Stromal cell of bone marrow (primary cell): ENCODE results near the gene RPS24.
"Not testable (repeated sequence)": the region's sequence is repeated elsewhere in the genome, so short reads cannot be mapped to it uniquely, and the experiment has no call there.

Source experiments
- DNase-seq: peaks from one replicate; pipeline ENCODE4 v3.0.0-alpha.2; 2012; ENCODE audit warnings: low read depth

The RPS24 gene

DNA sequence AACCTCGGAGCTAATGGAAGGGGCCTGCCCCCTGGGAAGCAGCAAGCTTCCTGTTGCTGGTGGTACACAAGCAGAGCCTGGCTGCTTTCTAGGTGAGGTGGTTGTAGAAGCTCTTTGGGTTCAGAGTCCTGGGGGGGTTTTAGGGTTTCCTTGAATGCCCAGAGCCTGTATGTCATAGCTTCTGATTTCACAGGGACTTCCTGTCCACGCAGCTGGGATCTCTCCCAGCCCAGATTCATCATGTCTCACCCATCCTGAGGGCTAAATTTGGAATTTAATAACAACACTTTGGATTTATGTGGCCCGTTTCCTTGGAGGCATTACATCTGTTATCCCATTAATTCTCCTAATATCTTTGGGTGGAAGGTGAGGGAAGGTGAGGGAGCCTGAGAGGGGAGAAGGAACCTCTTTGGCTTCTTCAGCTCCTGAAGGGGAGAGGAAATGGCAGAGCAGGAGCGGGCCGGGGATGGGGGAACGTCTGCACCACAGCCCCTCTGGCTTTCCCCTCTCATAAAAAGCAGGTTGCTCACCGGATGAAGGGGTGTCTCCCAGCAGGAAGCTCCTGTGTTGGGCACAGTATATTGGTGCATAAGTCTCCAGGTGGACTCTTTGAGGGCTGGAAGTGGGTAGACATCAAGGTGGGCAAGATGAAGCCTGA is 19.7 kb downstream of the RPS24 start:
- peak; percentile 70 for DNase-seq

DNA sequence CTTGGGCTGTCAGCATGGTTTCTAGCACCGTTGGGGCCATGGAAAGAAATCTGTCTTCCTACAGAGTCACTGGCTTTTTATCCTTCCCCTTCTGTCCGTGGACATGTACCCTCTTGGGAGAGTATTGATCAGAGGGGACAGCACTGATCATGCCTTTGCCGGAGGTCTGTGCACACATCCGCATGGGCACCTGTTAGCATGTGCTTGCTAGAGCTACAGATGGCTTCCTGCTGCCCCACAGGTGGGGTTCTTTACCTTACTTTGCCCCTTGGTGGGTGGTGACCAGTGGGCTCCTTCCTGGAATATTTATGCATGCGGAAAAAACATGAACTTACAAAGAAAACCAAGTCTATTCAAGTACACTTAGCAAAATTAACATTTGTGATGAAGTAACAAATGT is 24.9 kb downstream of the RPS24 start:
- no peak for DNase-seq

- no peak for DNase-seq
These were observed 26.4 kb downstream of the RPS24 start for GRCh38 chr10:78059906-78060702.

GRCh38 chr10:78062296-78062695 is 28.6 kb downstream of the RPS24 start:
- no peak for DNase-seq

DNA sequence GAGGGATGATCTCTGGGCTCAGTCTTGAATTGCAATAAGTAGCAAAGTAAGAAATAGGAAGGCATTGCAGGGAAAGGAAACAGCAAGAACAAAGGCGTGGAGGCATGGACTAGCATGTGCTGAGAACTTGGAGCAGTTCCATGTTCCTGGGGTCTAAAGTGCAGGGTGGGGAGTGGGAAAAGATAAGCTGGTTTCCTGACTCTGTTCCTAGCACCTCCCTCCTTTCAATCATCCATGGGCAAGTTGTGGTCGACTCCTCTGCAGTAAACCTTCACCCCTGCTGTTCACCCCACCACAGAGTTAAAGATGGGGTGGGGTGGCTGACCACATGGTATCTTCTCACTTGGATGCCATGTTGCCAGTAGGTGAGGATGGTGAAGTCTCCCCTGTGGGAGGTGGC is 29.6 kb downstream of the RPS24 start:
- no peak for DNase-seq

DNA sequence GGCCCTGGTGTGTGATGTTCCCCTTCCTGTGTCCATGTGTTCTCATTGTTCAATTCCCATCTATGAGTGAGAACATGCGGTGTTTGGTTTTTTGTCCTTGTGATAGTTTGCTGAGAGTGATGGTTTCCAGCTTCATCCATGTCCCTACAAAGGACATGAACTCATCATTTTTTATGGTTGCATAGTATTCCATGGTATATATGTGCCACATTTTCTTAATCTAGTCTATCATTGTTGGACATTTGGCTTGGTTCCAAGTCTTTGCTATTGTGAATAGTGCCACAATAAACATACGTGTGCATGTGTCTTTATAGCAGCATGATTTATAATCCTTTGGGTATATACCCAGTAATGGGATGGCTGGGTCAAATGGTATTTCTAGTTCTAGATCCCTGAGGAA is 31.3 kb downstream of the RPS24 start:
- DNase-seq = not testable (repeated sequence)

DNA sequence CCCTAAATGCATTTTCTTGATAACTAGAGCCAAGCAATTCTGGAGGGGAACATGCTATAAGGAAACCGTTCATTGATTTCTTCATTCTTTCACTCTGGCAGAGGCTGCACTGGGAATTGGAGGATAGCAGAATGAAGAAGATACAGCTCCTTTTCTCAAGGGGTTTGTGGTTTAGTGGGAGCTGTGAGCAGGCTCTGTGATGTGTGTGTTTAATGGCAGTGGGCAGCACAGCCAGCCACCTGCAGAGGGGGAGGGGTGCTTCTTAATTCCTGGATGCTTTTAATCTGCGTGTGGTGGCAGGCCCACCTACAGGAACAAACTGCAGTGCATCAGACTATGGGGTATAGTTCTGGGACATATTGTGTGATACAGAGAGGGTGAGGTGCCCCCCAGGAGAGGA is 31.9 kb downstream of the RPS24 start:
- no peak for DNase-seq

- no peak for DNase-seq
These were observed 32.3 kb downstream of the RPS24 start for GRCh38 chr10:78066012-78066411.

DNA sequence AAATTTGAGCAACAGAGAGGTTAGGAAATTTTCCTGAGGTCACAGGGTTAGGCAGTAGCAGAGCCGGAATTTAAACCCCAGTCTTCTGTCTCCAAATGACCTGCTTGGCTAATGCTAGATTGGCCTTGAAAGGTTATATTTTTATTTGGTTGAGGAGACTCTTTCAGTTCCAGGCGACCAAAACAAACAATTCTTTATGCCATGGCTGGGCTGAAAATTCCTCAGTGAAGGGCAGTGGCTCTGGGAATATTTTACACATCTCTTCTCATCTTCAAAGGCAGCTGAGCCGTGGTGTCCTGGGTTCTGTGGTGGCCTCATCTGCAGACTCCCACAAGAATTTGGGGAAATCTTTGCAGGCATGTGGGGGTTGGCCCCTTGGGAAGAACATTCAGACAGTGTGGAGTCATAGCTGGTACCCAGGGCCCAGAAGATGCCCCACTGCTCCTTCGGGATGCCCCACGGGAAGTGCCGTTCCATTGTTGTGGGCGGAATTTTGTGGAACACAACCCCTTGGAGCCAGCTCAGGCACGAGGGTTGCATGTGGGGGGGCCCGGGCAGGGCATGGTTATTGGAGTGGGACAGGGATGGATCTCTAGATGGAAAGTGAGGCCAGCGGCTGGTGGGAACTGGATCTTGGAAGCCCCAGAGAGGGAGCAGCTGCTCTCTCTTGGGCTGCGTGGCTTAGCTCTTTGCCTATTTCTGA is 33.2 kb downstream of the RPS24 start:
- no peak for DNase-seq

DNA sequence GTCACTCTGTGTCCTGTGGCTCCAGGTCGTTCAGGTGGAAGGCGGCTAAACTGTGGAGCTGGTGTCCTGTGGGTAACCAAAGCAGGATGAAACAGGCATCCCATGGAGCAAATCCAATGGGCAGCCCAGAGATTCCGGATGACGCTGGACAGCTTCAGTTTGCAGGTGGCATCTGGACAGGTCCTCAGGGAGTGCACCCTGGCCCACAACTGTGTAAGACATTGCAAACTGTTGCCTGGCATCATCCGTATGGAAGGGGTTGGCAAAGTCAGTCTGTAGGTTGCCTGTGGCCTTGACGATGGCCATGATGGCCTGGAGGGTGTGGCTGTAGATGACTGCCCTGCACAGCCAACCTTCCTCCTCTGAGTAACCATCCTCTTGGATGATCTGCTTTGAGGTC is 35.5 kb downstream of the RPS24 start:
- no peak for DNase-seq

DNA sequence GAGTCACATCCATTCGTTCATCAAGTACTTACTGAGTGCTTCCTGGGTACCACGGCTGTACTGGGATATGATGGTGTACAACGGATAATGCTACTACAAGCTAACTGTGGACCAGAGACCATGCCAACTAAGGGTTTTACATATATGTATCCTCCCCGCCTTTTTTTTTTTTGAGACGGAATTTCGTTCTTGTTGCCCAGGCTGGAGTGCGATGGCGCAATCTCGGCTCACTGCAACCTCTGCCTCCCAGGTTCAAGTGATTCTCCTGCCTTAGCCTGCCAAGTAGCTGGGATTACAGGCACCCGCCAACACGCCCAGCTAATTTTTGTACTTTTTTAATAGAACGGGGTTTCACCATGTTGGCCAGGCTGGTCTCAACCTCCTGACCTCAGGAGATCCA is 36.4 kb downstream of the RPS24 start:
- DNase-seq = not testable (repeated sequence)

GRCh38 chr10:78070726-78071125 is 37.1 kb downstream of the RPS24 start:
- no peak for DNase-seq

DNA sequence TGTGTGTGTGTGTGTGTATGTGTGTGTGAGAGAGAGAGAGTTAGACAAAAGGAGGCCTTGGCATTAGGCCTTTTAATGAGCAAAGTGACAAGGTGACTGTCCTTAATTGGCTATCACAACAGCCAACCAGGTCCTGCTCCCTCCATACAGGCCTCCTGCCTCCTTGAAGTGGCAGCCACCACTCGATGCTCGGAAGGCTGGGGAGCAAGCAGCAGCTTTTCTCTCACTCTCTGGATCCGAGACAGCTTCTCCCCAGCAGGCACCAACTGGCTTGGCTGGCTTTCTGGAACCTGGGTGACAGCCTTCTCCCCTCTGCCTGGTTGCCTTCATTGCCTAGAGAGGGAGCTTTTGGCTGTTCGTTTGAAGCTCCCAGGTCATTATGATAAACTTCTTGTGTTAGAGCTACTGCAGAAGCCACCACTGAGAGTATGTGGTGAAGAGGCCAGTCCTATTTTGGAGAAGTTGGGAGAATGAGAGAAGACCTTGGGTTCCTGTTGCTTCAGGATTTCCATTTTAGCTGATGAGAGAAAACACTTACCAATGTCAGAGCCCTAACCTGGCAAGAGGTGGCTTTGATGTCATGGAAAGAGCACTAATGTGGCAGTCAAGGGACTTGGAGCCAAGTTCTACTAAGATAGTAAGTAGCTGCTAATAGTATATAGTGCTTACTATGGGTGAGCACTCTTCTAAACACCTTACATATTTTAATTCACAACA is 37.6 kb downstream of the RPS24 start:
- DNase-seq = no peak

- DNase-seq = no peak
These were observed 38.2 kb downstream of the RPS24 start for GRCh38 chr10:78071857-78072179.

DNA sequence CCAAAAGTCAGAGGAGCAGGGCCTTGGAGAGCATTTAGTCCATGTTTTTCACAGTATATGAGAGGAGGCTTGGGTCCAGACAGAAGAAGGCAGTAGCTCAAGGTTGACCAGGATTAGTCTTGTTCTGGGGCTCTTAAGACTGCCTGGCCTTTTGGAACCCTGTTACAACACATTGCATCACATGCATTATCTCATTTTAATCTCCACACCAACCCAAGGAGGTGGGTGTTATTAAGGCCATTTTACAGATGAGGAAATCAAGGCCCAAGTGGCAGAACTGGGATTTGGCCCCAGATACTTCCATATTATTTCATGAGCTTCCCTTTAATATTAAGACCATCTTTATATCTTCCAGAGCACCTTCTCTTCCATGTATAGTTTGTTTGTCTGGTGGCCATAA is 38.8 kb downstream of the RPS24 start:
- no peak for DNase-seq

- not testable (repeated sequence) for DNase-seq
These were observed 42.1 kb downstream of the RPS24 start for GRCh38 chr10:78075806-78076205.

- DNase-seq = no peak
These were observed 45.1 kb downstream of the RPS24 start for GRCh38 chr10:78078539-78079330.

DNA sequence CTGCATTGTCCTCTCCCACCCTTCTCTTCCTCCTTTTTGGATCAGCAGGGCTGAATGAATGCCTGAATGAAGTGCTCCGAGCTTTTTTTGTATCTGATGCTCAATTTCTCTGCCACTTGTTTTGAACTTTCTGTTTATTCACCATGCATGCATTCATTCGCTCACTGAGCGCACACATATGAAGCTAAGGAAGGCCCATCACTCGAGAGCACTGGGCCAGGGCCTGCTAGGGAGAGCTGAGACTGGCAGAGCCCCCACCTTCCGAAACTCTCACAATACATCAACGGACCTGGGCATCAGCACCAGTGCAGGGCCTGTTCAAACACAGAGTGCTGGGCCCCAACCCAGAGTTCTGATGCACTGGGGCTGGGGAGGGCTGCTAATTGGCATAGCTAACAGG is 45.7 kb downstream of the RPS24 start:
- DNase-seq = no peak

- DNase-seq = no peak
These were observed 47.6 kb downstream of the RPS24 start for GRCh38 chr10:78081292-78081691.

DNA sequence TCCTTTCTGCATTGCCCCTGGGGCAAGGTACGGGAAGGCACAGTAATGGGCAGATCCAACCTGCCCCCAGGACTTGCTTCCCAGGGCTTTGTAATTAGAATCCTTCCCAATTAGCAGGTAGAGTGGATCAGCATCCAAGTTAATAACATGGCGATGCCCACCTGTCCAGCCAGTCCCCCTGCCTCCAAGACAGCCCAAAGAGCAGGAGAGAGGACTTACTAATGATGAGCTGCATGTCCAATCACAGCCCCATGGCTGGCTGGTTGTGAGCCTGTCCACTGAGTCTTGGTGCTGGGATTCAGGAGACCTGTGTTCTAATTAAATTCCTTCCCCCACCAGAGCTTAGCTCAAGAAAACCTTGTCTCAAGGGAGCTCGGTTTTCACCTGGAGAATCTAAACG is 49.0 kb downstream of the RPS24 start:
- DNase-seq = no peak
